ENCODE results near the gene BFAR.

GRCh38 chr16:14618566-14618965 is 14.2 kb upstream of the BFAR start:
- TF ChIP-seq POLR2AphosphoS5 (IDR thresholded peaks at IDR 0.05; ENCODE audit: low read depth, low read length) (no peak), CTCF (IDR thresholded peaks at IDR 0.05) (no peak), EZH2phosphoT487 (IDR thresholded peaks at IDR 0.05; ENCODE audit: borderline replicate concordance, low read depth) (no peak), RAD21 (IDR thresholded peaks at IDR 0.05; ENCODE audit: low read length) (no peak), SIN3A (IDR thresholded peaks at IDR 0.05; ENCODE audit: borderline replicate concordance, low read depth, low read length) (no peak), RFX5 (IDR thresholded peaks at IDR 0.05; ENCODE audit: low read length) (no peak), MXI1 (IDR thresholded peaks at IDR 0.05; ENCODE audit: low read depth, low read length) (no peak), SMC3 (IDR thresholded peaks at IDR 0.05; ENCODE audit: low read depth, low read length) (no peak), MAX (IDR thresholded peaks at IDR 0.05; ENCODE audit: low read depth) (no peak), MEF2A (IDR thresholded peaks at IDR 0.05; ENCODE audit: borderline replicate concordance, low read depth) (no peak), USF2 (IDR thresholded peaks at IDR 0.05; ENCODE audit: borderline replicate concordance, low read depth, low read length) (no peak), RCOR1 (IDR thresholded peaks at IDR 0.05; ENCODE audit: low read length) (no peak)
